Erythroblast (primary cell): ENCODE measurements around the gene ABCB9.

Experiments used
- GATA1 ChIP-seq: IDR thresholded peaks from 2 replicates; pipeline ENCODE4 v1.6.1; 2011; ENCODE audit warnings: low read depth, mild to moderate bottlenecking, control low read depth, low read length, moderate library complexity
- POLR2A ChIP-seq: IDR thresholded peaks from 2 replicates; pipeline ENCODE4 v1.6.1; 2011; ENCODE audit warnings: mild to moderate bottlenecking, low read length

DNA sequence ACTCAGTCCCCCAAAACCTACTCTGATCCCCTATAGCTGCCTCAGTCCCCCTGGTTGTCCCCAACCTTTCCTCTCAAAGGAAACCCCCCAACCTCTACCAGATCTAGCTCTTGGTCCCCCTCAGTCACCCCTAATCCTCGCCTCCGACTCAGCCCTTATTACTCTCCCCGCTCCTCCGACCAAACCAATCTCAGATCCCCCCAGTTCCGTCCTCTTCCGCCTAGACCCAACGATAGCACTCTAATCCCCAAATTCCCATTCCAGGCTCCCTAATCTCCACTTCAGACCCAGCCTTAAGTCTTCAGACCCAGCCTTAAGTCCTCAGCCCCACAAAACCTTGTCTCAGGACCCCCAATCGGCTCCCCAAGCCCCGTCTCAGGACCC lies 71.0 kb downstream of the ABCB9 start:
- TF ChIP-seq POLR2A: no peak
- TF ChIP-seq GATA1: no peak
